DOHH2 (cell line): ENCODE results near the gene ATP8B4.

Source experiments
- EZH2phosphoT487 ChIP-seq: fragments of 200-600 bp; sonication (generic); IDR thresholded peaks from 2 replicates; pipeline ENCODE4 v1.6.1; 2017; ENCODE audit warnings: borderline replicate concordance, mild to moderate bottlenecking, antibody characterized with exemption, low read length, moderate library complexity, mixed read lengths
- TF ChIP-seq, protein P1 (sequence below): fragments of 200-600 bp; sonication (generic); IDR thresholded peaks from one replicate; pipeline ENCODE4 v1.5.1; 2014; ENCODE audit warnings: antibody characterized with exemption, mild to moderate bottlenecking, low read depth, low read length; ENCODE audit not compliant: poor library complexity, severe bottlenecking

DNA sequence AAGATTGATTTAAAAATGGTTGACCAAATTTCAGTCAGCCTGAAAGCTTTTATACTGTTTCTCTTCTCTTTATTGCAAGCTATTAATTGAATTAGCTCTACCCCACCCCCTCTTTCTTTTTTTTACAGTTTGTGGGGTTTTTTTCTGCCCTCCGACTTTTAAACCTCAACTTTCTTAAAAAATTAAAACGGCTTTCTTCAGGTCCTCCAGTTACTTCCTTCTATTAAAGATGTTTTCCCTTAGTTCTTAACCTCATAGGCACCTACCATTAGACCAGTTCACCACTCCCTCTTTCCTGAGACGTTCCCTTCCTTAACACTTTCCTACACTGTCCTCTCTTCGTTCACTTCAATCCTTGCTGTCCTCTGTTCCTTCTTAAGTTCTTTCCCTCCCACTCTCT is 52.4 kb downstream of the ATP8B4 start:
- TF ChIP-seq, protein P1, sequence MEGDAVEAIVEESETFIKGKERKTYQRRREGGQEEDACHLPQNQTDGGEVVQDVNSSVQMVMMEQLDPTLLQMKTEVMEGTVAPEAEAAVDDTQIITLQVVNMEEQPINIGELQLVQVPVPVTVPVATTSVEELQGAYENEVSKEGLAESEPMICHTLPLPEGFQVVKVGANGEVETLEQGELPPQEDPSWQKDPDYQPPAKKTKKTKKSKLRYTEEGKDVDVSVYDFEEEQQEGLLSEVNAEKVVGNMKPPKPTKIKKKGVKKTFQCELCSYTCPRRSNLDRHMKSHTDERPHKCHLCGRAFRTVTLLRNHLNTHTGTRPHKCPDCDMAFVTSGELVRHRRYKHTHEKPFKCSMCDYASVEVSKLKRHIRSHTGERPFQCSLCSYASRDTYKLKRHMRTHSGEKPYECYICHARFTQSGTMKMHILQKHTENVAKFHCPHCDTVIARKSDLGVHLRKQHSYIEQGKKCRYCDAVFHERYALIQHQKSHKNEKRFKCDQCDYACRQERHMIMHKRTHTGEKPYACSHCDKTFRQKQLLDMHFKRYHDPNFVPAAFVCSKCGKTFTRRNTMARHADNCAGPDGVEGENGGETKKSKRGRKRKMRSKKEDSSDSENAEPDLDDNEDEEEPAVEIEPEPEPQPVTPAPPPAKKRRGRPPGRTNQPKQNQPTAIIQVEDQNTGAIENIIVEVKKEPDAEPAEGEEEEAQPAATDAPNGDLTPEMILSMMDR = no peak
- no peak for TF ChIP-seq EZH2phosphoT487
